Measurements from ENCODE around the gene CCDC17.

CCDC17 gene

GRCh38 chr1:45584351-45585109 lies 39.3 kb downstream of the CCDC17 start:
- peak; percentile 92 for DNase-seq (ENCODE audit: low read depth)
- peak overlapping the region; percentile 100 for H3K4me3 ChIP-seq (replicated peaks; ENCODE audit: low read depth, low read length)
- TF ChIP-seq, protein P1, sequence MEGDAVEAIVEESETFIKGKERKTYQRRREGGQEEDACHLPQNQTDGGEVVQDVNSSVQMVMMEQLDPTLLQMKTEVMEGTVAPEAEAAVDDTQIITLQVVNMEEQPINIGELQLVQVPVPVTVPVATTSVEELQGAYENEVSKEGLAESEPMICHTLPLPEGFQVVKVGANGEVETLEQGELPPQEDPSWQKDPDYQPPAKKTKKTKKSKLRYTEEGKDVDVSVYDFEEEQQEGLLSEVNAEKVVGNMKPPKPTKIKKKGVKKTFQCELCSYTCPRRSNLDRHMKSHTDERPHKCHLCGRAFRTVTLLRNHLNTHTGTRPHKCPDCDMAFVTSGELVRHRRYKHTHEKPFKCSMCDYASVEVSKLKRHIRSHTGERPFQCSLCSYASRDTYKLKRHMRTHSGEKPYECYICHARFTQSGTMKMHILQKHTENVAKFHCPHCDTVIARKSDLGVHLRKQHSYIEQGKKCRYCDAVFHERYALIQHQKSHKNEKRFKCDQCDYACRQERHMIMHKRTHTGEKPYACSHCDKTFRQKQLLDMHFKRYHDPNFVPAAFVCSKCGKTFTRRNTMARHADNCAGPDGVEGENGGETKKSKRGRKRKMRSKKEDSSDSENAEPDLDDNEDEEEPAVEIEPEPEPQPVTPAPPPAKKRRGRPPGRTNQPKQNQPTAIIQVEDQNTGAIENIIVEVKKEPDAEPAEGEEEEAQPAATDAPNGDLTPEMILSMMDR (IDR thresholded peaks at IDR 0.05; ENCODE audit: low read length, missing control alignments), result no peak

GRCh38 chr1:45583666-45584350 lies 40.0 kb downstream of the CCDC17 start, which contains the start of gene NASP:
Gene NASP (plus strand): TSS chr1:45584041. CDS start chr1:45584147, 106 bp downstream.
- TF ChIP-seq, protein P1 (IDR thresholded peaks at IDR 0.05; ENCODE audit: low read length, missing control alignments), result no peak
- H3K4me3 ChIP-seq (replicated peaks; ENCODE audit: low read depth, low read length), result peak within 1 kb of the TSS; percentile 100
- peak; percentile 80 for DNase-seq (ENCODE audit: low read depth)

DNA sequence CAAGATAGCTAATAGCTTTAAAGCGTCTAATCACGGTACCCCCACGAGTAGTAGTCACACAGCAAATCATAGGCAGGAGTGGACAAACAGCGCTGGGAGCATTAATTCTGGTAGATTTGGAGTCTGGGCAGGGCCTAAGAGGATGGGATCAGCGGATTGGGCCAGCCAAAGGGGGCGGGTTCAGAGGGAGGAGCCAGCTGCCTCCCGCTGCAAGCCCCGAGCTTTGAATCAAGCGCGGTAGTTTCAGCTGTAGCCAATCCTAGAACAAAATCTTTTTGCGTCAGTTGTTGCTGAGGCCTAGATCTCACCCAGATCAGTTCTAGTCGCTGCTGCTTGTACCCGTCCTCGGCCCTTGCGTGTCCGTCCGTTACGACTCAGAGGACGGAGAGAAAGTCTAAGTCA lies 40.6 kb downstream of the CCDC17 start:
- peak; percentile 98 for DNase-seq (ENCODE audit: low read depth)
- TF ChIP-seq, protein P1 (IDR thresholded peaks at IDR 0.05; ENCODE audit: low read length, missing control alignments), result no peak
- peak overlapping the region; percentile 100 for H3K4me3 ChIP-seq (replicated peaks; ENCODE audit: low read depth, low read length)

GRCh38 chr1:45574105-45574626 lies 49.7 kb downstream of the CCDC17 start:
- no peak overlapping the region for H3K4me3 ChIP-seq (replicated peaks; ENCODE audit: low read depth, low read length)
- TF ChIP-seq, protein P1 (IDR thresholded peaks at IDR 0.05; ENCODE audit: low read length, missing control alignments), result no peak
- no peak for DNase-seq (ENCODE audit: low read depth)

DNA sequence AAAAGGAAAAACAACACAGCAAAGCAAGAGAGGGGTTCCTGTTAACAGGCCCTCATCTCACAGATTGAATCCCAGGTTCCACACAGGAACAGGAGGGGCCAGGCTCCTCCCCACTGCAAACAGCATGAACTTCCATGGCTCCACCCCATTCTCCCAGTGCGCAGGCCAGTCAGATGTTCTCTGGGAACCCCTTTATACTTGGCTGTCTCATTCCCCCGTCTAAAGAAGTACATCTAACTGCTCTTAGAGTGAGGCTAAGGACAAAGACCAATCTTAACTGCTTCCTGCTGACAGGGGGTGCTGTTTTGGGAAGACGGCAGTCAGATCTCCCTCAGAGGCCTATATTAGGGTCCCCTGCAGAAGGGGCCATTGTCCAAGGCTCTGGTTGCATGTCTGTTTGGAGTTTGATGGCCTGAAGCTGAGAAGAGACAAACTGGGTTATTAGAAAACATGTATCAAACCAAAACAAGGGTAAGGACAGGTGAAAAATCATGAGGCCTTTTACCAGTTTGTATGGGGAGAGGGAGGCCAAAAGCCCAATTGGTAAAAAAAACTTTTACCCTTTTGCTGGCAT lies 50.5 kb downstream of the CCDC17 start:
- no peak overlapping the region for H3K4me3 ChIP-seq (replicated peaks; ENCODE audit: low read depth, low read length)
- TF ChIP-seq, protein P1 (IDR thresholded peaks at IDR 0.05; ENCODE audit: low read length, missing control alignments), result peak; percentile 24
- DNase-seq (ENCODE audit: low read depth), result peak; percentile 16

GRCh38 chr1:45570631-45571030 lies 53.2 kb downstream of the CCDC17 start:
- no peak for DNase-seq (ENCODE audit: low read depth)
- TF ChIP-seq, protein P1 (IDR thresholded peaks at IDR 0.05; ENCODE audit: low read length, missing control alignments), result no peak
- H3K4me3 ChIP-seq (replicated peaks; ENCODE audit: low read depth, low read length), result no peak overlapping the region
